Measurements from ENCODE around the gene DUSP23.
A peak's percentile ranks its signal among the peaks of the same experiment; 100 is the strongest.

Gene DUSP23

DNA sequence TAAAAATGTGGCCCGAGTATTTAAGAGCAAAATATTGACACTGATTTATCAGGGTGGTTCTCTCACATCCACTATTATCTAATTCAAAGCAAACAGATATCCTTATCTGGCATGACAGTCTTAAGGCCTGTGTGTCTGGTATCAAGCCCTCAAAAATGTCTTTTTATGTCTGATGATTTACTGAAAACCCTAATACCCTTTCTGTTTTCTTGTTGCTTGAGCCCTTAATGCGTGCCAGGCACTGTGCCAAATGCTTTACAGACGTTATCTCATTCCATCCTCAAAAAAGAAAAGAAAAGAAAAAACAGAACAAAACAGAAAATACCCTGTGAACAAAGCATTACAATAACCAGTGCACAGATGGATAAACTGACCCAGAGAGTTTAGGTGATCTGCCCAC lies 5.7 kb downstream of the DUSP23 start:
- DNase-seq, result no peak

DNA sequence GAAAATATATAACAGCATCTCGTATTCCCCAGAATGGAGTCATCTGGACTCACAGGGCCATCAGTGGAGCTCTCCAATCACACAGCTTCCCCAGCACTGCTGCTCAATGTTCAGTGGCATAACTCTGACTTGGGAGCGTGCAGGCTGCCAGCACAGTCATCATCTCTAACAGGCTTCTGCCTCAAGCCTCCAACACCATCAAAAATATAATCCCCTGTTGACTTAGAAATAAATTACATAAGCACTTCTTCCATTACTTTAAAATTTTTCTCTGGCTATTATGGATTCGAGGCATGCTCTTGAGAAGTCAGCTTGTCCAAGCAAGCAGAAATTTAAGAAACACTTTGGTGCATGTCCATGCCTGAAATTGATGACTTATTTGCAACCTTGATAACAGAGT lies 6.2 kb downstream of the DUSP23 start:
- no peak for DNase-seq

DNA sequence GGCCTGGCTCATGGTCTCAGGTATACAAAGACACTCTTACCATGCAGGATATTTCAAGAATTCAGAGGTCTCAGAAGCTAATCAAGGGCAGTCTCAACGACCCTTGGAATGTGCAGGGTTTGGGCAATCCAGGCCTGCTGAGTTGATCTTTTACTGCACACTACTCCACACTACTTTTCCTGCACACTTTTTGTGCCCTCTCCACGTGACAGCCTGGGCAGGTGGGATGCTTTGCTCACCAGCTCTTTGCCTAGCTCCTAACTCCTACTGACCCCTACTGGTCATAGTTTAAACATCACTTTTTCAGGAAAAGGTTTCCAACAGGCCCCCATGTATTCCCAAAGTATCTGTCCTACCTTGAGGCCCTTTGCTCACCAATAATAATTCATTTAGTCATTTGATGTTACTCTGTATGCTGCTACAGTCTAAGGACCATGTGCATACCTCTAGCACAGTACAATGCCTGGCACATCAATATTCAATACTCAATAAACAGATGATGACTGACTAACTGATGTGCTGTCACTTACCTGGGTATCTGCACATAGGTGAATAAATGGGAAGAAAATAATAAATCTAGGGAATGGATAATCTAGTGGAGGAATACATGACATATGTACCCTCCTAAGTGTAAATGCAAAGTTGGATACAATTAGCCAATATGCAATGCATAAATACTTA lies 9.6 kb downstream of the DUSP23 start:
- DNase-seq, result peak in 3 of 4 experiments; percentile 42 to 68 (median 48)

DNA sequence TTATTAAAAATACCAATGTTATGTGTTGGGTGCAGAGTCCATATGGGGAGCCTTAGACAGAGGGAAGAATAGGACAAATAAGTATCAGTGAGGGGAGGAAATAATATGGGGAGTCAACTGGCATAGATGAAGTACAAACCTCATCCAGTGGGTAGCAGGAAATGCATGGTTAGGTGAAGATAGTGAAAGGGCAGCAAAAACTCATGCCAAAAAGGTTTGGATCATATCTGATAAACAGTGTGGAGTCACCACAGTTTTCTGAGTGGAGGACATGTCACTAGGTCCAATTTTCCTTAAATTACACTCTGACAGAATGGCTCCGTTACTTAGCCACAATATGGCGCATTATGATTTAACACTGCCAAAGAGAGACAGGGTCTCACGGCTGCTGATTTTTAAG lies 10.3 kb downstream of the DUSP23 start:
- no peak for DNase-seq

DNA sequence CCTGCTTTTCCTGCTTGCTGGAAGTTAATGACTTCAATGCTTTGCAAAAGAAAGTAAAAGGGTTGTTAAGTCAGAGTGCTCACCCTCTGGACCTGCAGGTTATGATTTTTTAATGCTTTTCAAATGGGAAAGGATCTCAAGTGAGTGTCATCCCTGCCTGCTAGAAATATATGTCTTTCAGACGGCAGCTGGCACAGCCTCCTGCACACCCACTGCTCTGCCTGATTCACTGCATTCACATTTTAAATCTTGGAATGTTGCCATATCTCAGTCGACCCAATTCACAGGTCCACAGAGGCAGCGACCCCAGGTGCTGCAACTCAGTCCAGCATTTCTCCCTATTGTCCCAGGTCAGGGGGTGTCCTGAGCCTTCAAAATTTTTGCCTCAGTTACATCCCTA lies 10.7 kb downstream of the DUSP23 start:
- DNase-seq, result no peak

DNA sequence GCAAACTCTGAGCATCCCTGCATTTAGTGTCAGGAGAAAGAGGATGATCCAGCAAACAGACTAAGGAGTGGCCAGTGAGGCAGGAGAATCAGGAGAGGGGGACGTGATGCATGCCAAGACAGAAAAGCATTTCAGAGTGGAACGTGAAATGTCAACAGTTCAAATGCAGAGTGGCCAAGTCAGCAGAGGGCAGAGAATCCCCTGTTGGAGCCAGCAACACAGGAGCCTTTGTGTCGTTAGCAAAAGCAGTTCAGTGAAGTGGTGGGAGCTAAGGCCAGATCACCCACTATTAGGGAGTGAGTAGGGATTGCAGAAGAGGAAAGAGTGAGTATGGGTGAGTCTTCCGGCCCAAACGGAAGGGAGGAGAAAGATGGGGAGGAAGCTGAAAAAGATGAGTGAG lies 14.8 kb downstream of the DUSP23 start:
- no peak for DNase-seq

DNA sequence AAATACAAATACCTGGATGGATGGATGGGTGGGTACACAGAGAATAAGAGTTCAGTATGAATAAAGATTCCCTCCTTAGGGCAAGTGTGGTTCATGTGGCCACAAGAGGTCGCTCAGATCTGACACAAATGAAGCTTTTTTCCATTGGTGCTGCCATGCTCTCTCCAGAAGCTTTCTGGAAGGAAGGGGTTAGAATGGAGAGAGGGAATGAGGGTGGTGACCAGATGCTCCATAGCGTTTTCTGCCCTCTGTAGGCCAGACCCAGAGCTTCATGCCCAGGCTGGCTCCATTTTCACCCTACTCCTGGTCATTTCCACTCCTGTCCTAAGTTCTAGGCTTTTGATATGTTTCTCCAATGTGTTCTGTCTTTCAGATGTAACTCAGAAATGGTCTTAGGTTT lies 18.1 kb downstream of the DUSP23 start:
- DNase-seq, result peak; percentile 82 to 87 (median 84)

DNA sequence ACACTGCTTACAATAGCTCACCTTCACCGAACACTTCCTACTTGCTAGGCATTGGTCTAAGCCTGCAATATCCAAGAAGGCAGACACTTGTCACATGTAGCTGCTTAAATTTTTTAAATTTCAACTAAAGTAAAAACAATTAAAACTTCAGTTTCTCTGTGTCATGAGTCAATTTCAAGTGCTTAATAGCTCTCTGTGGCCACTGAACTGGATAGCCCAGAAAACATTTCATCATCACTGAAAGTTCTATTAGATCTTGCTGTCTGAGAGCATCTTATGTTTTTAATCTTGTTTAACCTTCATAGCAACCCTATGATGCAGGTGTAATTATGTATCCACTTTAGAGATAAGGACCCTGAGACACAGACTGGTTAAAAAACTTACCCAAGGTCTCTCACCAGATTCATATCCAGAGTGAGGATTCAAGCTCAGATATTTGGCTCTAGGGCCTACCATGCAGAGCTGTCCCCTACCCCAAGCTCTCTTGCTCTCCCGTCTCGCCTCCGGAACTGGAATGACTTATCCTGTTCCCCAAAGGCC lies 18.8 kb downstream of the DUSP23 start:
- DNase-seq, result no peak

DNA sequence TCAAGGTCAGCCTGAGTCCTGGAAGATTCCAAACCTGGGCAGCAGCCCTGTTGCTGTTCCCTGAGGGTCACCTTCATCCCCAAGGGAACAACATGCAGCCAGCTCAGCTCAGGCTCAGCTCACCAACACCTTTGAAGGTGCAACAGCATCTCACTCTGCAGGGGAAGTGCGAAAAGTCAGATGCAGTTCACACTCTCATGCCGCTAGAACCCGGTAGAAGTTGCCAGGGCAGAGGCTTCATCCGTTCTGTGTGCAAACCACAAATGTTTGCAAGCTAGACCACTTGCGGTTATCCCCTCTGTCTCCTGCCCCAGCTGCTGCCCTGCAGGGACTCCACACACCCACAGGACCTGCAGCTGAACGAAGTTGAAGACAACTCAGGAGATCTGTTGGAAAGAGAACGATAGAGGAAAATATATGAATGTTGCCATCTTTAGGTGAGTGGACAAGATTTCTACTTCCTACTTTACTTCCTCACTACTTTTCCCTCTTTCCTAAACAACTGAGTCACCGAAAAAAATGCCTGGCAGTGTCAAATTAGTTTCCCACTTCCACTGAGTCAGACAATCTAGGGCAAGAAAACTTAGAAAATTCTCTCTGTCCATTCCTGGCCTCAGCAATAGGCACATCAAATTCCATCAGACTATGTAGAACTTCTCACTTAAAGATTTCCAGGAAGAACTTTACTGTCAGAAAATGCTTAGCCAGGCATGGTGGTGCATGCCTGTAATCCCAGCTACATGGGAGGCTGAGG lies 19.6 kb downstream of the DUSP23 start:
- DNase-seq, result no peak

DNA sequence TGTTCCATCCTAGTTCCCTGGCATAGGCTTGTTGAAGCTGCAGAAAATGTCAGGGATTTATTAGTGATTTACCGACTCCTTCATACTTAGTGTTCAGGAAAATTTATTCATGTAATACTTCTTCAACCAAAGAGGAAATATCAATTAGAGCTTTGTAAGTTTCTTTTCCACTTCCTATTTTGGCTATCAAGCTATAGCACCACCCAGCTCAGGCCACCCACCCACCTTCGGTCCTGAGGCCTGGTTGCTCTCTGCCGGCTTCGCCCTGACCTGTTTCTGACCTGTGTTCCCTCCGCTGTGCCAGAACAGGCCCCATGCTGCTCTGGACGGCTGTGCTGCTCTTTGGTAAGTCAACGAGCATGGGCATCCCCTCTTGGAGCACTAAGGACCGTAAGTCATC lies 21.3 kb downstream of the DUSP23 start, which contains the start of gene FCRL6:
TSS of gene FCRL6 (plus strand) at position 250 of the 400 bp plus-strand sequence. CDS start at position 315, 65 bp downstream.
- peak in 3 of 4 experiments; percentile 42 to 52 (median 45) for DNase-seq

DNA sequence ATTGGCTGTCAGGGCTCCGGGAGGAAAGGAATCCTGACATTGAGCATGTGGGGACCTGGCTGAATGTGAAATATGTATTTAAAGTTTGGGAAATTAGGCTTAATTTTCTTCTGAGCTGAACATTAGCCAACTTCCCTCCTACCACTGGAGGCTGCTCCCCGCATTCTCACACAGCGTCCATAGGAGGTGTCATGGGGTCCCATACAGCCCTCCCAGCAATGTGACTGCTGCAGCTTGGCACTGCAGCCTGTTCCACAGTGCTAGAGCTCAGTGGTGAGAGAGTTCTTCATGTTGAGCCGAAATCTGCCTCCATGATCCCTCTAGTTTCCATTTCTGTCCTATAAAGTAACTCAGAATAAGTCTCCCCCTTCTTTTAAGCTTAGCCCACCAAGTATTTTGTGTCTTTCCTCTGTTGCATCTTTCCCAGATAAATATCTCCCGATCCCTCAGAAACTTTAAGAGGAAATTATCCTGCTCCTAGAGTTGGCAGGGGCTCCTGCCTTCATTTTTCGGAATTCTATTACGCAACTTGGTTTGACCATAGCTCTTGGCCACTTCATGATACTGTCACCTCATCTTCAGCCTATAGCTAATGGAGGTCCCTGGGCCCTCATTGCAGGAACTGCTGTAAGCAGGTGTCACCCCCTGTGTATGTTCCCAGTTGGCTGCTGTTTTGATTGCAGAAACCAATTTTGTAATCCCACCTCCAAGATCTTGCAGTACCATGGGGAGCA lies 23.4 kb downstream of the DUSP23 start:
- peak in 2 of 4 experiments; percentile 19 to 53 for DNase-seq

DNA sequence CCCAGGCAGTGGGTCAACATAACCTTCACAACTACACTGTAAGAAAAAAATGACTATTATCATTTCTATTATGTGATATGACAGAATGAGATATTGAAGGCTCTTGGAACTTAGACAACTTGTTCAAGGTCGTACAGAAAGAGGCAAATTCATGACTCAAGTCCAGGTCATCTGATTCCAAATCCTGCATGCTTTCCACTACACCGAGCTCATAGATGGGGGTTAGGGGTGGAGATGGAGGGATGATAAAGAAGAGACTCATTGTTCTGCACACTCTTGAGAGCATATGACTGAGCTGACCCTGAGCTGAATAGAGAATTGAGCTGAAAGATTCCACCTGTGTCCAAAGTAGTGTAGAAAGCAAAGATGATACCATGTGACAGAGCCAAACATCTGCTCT lies 24.2 kb downstream of the DUSP23 start:
- no peak for DNase-seq

DNA sequence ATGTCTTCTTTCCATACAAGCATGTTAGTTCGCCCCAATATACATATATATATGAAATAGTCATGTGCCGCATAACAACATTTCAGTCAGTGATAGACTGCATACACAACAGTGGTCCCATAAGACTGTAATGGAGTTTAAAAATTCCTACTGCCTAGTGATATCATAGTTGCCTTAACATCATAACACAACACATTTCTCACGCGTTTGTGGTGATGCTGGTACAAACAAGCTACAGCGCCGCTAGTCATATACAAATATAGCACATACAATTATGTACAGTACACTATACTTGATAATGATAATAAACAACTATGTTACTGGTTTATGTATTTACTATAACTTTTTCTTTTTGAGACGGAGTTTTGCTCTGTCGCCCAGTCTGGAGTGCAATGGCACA lies 35.2 kb downstream of the DUSP23 start:
- no peak for DNase-seq

DNA sequence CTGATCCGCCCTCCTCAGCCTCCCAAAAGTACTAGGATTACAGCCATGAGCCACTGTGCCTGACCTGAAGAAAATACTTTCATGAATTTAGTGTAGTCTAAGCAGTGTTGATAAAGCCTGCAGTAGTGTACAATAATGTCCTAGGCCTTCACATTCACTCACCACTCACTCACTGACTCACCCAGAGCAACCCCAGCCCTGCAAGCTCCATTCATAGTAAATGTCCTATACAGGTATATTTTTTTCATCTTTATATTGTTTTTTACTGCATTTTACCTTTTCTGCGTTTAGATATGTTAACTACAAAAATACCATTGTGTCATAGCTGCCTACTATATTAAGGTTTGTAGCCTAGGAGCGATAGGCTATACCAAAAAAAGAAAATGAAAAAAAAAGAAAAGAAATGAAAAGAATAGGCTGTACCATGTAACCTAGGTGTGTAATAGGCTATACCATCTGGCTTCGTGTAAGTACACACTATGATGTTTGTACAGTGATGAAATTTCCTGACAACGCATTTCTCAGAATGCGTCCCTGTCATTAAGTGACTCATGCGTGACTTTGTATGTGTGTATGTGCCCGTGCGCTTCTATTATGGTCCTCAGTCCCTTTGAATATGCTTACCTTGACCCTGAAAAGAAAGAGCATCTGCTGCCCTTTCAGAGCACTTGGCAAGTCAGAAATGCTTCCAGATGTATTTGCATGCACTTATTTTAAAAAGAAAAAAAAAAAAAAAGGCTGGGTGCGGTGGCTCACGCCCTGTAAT lies 36.7 kb downstream of the DUSP23 start:
- DNase-seq, result no peak

DNA sequence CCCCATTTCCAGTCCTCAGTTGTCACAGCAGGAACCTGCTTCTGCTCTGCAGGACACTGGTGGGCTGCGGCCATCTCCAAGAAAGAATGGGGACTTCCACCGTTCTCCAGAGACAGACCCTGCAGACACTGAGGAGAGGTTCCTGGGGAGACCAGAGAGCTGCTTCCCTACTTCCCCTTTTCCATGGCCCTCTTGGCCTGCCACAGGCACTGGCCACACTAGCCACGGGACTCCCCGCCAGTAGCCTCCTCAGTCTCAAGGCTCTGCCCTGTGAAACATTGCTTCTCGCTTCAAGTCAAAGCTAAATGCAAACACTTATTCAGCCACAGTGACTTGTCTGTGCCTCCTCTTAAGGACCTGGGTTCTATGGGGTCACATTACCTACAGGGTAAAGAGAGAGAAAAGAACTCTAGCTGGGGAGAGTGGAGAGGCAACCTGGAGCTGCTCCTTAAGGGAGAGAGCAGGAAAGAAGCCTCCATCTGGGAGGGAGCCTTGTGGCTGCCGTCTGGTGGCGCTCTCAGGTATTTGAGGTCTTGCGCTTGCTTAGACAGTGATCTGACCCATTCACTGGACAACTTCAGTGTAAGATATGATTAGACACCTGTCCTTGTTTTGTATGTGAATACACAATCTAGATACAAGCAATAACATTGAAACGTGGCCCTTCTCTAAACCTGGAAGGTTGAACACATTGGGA lies 40.6 kb downstream of the DUSP23 start:
- peak; percentile 42 to 79 (median 66) for DNase-seq

DNA sequence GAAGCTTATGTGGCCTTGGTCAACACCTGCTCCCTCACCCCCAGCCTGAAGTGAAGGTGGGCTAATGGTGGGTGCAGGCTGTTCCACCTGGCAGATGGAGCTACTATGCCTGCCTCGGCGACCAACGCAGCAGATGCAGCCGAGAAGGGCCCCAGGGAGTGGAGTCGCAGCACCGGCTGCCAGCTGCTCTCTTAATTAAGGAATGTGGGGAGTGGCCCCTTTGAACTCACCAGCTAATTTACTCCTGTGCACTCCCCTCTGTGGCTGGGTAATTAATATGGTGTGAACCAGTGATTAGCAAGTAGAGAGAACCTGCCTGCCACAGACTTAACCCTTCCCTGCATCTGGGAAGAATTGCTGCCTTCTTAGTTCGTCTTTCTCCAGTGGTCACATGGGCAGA lies 42.6 kb downstream of the DUSP23 start:
- DNase-seq, result no peak

DNA sequence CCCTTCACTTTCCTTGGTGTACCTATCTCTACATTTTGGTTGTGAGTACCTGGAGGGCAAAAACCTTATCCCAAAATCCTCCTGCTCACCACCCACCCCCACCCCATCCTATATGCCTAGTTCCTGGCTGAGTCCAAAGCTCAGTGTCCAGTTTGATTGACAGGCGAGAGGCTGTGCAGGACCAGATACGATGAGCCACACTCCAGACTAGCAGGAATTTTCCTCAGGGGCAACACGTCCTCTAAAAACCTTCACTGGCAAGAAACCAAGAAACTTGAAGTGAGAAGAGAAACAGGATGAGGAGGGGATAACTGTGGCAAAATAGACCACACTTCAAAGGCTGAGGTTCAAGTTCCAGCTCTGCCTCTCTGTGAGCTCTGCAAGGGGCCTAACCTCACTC lies 44.8 kb downstream of the DUSP23 start:
- DNase-seq, result no peak

DNA sequence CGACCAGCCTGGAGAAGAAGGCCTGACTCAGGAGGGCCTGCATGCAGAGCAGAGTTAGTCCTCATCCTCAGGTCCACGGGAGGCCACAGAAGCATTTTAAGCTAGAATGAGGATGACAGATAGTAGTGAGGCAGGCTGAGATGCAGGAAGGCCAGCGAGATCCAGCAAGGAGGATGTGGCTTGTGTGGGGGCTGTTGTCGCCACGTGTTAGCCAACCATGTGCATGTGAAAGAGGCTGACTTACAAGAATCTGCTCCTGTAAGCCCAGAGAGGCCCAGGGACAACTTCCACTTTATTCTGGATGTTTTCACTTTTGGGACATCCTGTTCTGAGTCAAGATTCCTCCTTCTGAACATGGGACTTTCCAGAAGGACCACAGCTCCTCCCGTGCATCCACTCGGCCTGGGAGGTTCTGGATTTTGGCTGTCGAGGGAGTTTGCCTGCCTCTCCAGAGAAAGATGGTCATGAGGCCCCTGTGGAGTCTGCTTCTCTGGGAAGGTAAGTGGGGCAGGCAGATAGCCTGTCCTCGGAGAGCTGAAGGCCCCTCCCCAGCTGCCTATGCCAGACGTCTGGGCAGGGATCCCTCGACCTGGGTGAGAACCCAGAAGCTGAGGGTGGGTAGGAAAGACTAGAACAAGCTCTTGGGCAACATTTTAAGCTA lies 45.8 kb downstream of the DUSP23 start, which contains the start of gene SLAMF8:
TSS of gene SLAMF8 (plus strand) at position 433 of the 661 bp plus-strand sequence. CDS start at position 459, 26 bp downstream.
- DNase-seq, result peak; percentile 92 to 96 (median 94)

DNA sequence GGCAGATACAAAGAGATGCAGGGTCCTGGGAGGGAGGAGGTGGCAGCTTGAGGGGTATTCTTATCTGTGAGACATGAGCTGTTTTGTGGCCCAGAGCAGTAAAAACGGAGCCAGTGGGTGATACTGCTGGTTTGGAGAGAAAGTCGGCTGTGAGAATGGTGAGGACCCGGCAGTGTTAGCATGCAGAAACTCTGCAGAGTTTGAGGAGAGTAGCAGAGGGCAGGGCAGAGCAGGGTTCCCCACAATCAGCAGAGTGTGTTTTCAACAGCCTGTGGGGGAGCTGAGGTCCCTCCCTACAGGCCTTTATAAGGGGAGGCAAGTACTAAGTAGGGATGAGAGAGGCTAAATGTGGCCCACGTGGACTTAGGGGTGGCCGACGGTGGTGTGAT lies 46.3 kb downstream of the DUSP23 start:
- DNase-seq, result peak in 1 of 4 experiments; percentile 32

DNA sequence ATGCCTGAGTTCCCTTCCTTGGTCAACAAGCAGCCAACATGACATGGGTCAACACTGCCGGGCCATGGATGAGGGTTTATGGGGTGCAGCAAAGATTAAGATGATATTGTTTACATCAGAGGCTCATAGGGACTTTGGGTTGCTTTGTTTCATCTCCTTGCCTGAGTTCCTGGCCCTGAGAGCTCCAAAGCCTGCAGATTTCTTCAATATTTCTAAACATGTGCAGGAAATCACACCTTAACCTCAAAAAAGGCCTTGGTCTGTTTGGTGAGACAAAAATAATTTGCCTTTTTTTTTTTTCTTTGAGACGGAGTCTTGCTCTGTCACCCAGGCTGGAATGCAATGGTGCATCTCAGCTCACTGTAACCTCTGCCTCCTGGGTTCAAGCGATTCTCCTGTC lies 46.8 kb downstream of the DUSP23 start:
- no peak for DNase-seq

DNA sequence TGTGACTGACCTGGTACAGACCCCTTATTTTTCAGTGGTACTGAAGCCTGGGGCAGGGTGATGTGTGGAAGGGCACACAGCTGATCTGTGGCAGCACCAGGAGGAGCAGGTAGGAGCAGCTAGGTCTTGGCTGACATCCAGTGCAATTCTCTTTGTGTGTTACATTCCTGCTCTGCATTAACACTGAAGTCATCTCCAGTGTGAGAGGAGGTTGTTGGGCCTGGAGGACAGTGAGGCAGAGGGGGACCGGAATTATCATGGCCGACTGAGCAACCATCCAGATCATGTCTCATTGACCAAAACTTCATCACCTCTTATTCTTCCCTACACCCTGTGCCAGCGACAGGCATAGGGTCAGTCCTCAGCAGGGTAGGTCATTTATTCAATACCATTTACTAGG lies 47.4 kb downstream of the DUSP23 start:
- no peak for DNase-seq

Data from suppressor macrophage (primary cell).